Measurements from ENCODE around the gene KIF4B. TPM values are rescaled to one million over a fixed set of nuclear protein-coding genes. Genes with fewer than 3 reads are reported as not detected.
"Not testable (repeated sequence)": the region's sequence is repeated elsewhere in the genome, so short reads cannot be mapped to it uniquely, and the experiment has no call there.

Gene KIF4B
- total RNA-seq, 1 donor from 2014 or later: not detected

GRCh38 chr5:154999865-155000264 is 13.7 kb upstream of the KIF4B start:
- Histone ChIP-seq H3K4me1 (no peaks in the 10 kb centered on the region), H3K36me3 (no peaks in the 10 kb centered on the region), H3K27me3 (no peaks in the 10 kb centered on the region), H3K9me3 (no peaks in the 10 kb centered on the region), H3K27ac (no peak overlapping the region), H3K4me3 (no peak overlapping the region)
- intact Hi-C loops (cut with DNase I): no loop called here
- TF ChIP-seq, protein P1, sequence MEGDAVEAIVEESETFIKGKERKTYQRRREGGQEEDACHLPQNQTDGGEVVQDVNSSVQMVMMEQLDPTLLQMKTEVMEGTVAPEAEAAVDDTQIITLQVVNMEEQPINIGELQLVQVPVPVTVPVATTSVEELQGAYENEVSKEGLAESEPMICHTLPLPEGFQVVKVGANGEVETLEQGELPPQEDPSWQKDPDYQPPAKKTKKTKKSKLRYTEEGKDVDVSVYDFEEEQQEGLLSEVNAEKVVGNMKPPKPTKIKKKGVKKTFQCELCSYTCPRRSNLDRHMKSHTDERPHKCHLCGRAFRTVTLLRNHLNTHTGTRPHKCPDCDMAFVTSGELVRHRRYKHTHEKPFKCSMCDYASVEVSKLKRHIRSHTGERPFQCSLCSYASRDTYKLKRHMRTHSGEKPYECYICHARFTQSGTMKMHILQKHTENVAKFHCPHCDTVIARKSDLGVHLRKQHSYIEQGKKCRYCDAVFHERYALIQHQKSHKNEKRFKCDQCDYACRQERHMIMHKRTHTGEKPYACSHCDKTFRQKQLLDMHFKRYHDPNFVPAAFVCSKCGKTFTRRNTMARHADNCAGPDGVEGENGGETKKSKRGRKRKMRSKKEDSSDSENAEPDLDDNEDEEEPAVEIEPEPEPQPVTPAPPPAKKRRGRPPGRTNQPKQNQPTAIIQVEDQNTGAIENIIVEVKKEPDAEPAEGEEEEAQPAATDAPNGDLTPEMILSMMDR (IDR thresholded peaks at IDR 0.05): no peak
- DNase-seq (ENCODE audit: low spot score in 2 of 2): no peak

GRCh38 chr5:155001523-155001922 is 12.0 kb upstream of the KIF4B start:
- Histone ChIP-seq H3K27ac (no peak overlapping the region), H3K27me3 (no peaks in the 10 kb centered on the region), H3K4me1 (no peaks in the 10 kb centered on the region), H3K9me3 (no peaks in the 10 kb centered on the region), H3K36me3 (no peaks in the 10 kb centered on the region), H3K4me3 (no peak overlapping the region)
- TF ChIP-seq, protein P1 (IDR thresholded peaks at IDR 0.05): no peak
- intact Hi-C loops (cut with DNase I): no loop called here
- DNase-seq (ENCODE audit: low spot score in 2 of 2): no peak

DNA sequence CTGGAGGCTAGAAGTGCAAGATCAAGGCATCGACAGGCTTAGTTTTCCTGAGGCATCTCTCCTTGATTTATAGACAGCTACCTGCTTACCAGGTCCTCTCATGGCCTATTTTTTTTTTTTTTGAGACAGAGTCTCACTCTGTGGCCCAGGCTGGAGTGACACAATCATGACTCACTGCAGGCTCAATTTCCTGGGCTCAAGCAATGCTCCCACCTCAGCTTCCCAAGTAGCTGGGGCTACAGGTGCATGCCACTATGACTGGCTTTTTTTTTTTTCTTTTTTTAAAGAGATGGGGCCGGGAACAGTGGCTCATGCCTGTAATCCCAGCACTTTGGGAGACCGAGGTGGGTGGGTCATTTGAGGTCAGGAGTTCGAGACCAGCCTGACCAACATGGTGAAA is 10.8 kb upstream of the KIF4B start:
- H3K27ac ChIP-seq; H3K4me1 ChIP-seq; H3K4me3 ChIP-seq; intact Hi-C loops (cut with DNase I); H3K27me3 ChIP-seq; DNase-seq (ENCODE audit: low spot score in 2 of 2); H3K9me3 ChIP-seq; H3K36me3 ChIP-seq: not testable (repeated sequence)

DNA sequence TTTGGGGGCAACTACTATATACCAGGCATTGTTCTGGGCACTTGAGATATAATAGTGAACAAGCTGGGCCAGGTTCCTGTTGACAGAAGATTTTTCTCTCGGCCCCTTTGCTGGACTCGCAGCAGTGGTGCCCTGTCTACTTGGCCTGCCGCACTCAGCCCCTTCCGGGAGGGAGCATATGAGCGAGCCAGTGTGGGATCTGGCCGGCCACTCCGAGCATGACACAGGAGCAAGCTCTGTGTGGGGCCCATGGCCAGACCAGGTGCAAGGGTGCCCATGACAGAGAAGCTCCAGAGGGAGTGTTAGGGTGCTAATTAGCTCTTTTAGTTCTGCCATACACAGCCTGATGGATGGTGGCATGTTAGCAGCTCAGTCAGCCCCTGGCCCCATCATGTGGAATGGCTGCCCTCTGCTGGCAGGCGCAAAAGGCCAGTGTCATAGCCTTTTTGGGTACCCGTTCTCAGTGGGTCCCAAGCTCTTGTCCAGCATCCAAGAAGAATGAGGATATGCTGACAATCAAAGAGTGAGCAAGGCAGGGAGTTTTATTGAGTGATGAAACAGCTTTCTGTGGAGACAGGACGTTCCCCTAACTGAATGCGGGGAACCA is 9.3 kb upstream of the KIF4B start:
- Histone ChIP-seq H3K27me3 (no peaks in the 10 kb centered on the region), H3K4me3 (no peak overlapping the region), H3K9me3 (no peaks in the 10 kb centered on the region), H3K4me1 (no peaks in the 10 kb centered on the region), H3K27ac (no peak overlapping the region), H3K36me3 (no peaks in the 10 kb centered on the region)
- TF ChIP-seq, protein P1 (IDR thresholded peaks at IDR 0.05): no peak
- intact Hi-C loops (cut with DNase I): no loop called here
- DNase-seq (ENCODE audit: low spot score in 2 of 2): no peak

DNA sequence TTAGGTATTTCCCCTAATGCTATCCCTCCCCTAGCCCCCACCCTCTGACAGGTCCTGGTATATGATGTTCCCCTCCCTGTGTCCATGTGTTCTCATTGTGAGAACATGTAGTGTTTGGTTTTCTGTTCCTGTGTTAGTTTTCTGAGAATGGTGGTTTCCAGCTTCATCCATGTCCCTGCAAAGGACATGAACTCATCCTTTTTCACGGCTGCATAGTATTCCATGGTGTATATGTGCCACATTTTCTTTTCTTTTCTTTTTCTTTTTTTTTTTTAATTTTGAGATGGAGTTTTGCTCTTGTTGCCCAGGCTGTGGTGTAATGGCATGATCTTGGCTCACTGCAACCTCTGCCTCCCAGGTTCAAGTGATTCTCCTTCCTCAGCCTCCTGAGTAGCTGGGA is 7.3 kb upstream of the KIF4B start:
- intact Hi-C loops (cut with DNase I); H3K27ac ChIP-seq; H3K36me3 ChIP-seq; H3K4me3 ChIP-seq; H3K9me3 ChIP-seq; H3K4me1 ChIP-seq; H3K27me3 ChIP-seq; DNase-seq (ENCODE audit: low spot score in 2 of 2): not testable (repeated sequence)

- H3K27me3 ChIP-seq: no peaks in the 10 kb centered on the region
- TF ChIP-seq, protein P1 (IDR thresholded peaks at IDR 0.05): no peak
- H3K27ac ChIP-seq: no peak overlapping the region
- H3K4me3 ChIP-seq: no peak overlapping the region
- no peak for DNase-seq (ENCODE audit: low spot score in 2 of 2)
- no peaks in the 10 kb centered on the region for H3K4me1 ChIP-seq
- intact Hi-C loops (cut with DNase I): no loop called here
- H3K36me3 ChIP-seq: no peaks in the 10 kb centered on the region
- no peaks in the 10 kb centered on the region for H3K9me3 ChIP-seq
Observed at GRCh38 chr5:155008669-155009068, 4.9 kb upstream of the KIF4B start.

- Histone ChIP-seq H3K4me1 (no peaks in the 10 kb centered on the region), H3K36me3 (no peaks in the 10 kb centered on the region), H3K27ac (no peak overlapping the region), H3K27me3 (no peaks in the 10 kb centered on the region), H3K4me3 (no peak overlapping the region), H3K9me3 (no peaks in the 10 kb centered on the region)
- intact Hi-C loops (cut with DNase I): no loop called here
- DNase-seq (ENCODE audit: low spot score in 2 of 2): no peak
- TF ChIP-seq, protein P1 (IDR thresholded peaks at IDR 0.05): no peak
Observed at GRCh38 chr5:155010881-155011280, 2.7 kb upstream of the KIF4B start.

Measured in ascending aorta (tissue), 2 donors.